HG03060 (cell line): ENCODE results near the gene THADA.

Experiments used
- ATAC-seq: cut with Tn5 transposase; IDR thresholded peaks from one replicate; pipeline ENCODE4 v1.9.1; 2021; ENCODE audit warnings: low read depth, moderate number of reproducible peaks; ENCODE audit not compliant: unreplicated experiment

THADA gene

GRCh38 chr2:43180897-43181296, 414.9 kb downstream of the THADA start:
- ATAC-seq: no peak
